Measurements from ENCODE around the gene DGKZ. TPM values are rescaled to one million over a fixed set of nuclear protein-coding genes. Genes with fewer than 3 reads are reported as not detected.
A peak's percentile ranks its signal among the peaks of the same experiment; 100 is the strongest.

The DGKZ gene
- total and polyA plus RNA-seq, 4 donors: 33.3 to 63.2 (median 44.1) TPM

- no peak for ATAC-seq (ENCODE audit: insufficient read depth, low FRiP score)
- TF ChIP-seq CTCF (IDR thresholded peaks at IDR 0.05; ENCODE audit: control extremely low read depth, extremely low read depth): no peak
- no peaks in the 10 kb centered on the region for H3K4me1 ChIP-seq (ENCODE audit: control insufficient read depth in 5 of 5, insufficient read depth in 5 of 5, low read length in 5 of 5)
- 72 to 85% methylated on average over 3 of the region's 3 CpGs for WGBS, 2 donors
- peak in 1 of 3 donors; percentile 38 for DNase-seq
- no peaks in the 10 kb centered on the region for H3K9me3 ChIP-seq (ENCODE audit: control insufficient read depth in 4 of 4, insufficient read depth in 3 of 4, low read length in 3 of 4)
- no peak overlapping the region for H3K27ac ChIP-seq (ENCODE audit: low read depth in 1 of 2, low read length in 1 of 2)
- H3K9ac ChIP-seq (ENCODE audit: insufficient read depth in 1 of 2, low read length in 2 of 2): no peak overlapping the region
- H3K4me3 ChIP-seq: no peak overlapping the region
- no peaks in the 10 kb centered on the region for H3K27me3 ChIP-seq (ENCODE audit: control insufficient read depth in 3 of 3, insufficient read depth in 3 of 3, low read length in 2 of 3)
- peaks cover 0 to 17% (median 7%) of the 10 kb centered on the region in 4 donors for H3K36me3 ChIP-seq (ENCODE audit: control insufficient read depth in 4 of 4, insufficient read depth in 4 of 4, low read length in 4 of 4)
Measured at GRCh38 chr11:46307369-46307768, 39.9 kb upstream of the DGKZ start.

DNA sequence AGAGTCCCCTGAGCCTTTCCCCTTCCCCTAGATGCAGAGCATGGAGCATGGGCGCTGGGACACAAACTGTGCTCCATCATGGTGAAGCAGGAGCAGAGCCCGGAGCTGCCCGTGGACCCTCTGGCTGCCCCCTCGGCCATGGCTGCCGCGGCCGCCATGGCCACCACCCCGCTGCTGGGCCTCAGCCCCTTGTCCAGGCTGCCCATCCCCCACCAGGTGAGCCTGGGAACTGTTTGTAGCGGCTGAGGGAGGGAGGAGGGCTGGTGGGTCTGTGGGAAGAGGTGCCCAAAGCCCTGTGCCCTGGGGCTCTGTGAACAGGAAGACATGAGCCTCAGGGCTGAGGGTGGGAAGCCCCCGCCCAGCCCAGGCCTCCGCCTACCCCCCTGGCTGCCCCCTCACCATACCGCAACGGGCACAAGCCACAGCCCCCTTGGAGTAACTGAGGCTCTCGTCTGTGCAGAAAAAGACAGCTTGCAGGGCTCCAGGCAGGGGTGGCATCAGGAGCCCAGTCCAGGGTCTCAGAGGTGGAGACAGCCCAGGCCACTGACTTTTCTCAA lies 39.4 kb upstream of the DGKZ start:
- H3K4me3 ChIP-seq: no peak overlapping the region
- no peak overlapping the region for H3K27ac ChIP-seq (ENCODE audit: low read depth in 1 of 2, low read length in 1 of 2)
- TF ChIP-seq CTCF (IDR thresholded peaks at IDR 0.05; ENCODE audit: control extremely low read depth, extremely low read depth): no peak
- H3K36me3 ChIP-seq (ENCODE audit: control insufficient read depth in 4 of 4, insufficient read depth in 4 of 4, low read length in 4 of 4): peaks cover 0 to 17% (median 6%) of the 10 kb centered on the region in 4 donors
- H3K27me3 ChIP-seq (ENCODE audit: control insufficient read depth in 3 of 3, insufficient read depth in 3 of 3, low read length in 2 of 3): no peaks in the 10 kb centered on the region
- ATAC-seq (ENCODE audit: insufficient read depth, low FRiP score) (no peak), DNase-seq (no peak)
- 80 to 89% methylated on average over 14 of the region's 14 CpGs for WGBS, 2 donors
- no peaks in the 10 kb centered on the region for H3K4me1 ChIP-seq (ENCODE audit: control insufficient read depth in 5 of 5, insufficient read depth in 5 of 5, low read length in 5 of 5)
- H3K9ac ChIP-seq (ENCODE audit: insufficient read depth in 1 of 2, low read length in 2 of 2): no peak overlapping the region
- H3K9me3 ChIP-seq (ENCODE audit: control insufficient read depth in 4 of 4, insufficient read depth in 3 of 4, low read length in 3 of 4): no peaks in the 10 kb centered on the region

- DNase-seq (peak; percentile 72 to 81 (median 79)), ATAC-seq (ENCODE audit: insufficient read depth, low FRiP score) (peak; percentile 73)
- no peak overlapping the region for H3K9ac ChIP-seq (ENCODE audit: insufficient read depth in 1 of 2, low read length in 2 of 2)
- H3K9me3 ChIP-seq (ENCODE audit: control insufficient read depth in 4 of 4, insufficient read depth in 3 of 4, low read length in 3 of 4): no peaks in the 10 kb centered on the region
- 35 to 39% methylated on average over 12 of the region's 12 CpGs for WGBS, 2 donors
- no peaks in the 10 kb centered on the region for H3K27me3 ChIP-seq (ENCODE audit: control insufficient read depth in 3 of 3, insufficient read depth in 3 of 3, low read length in 2 of 3)
- no peaks in the 10 kb centered on the region for H3K4me1 ChIP-seq (ENCODE audit: control insufficient read depth in 5 of 5, insufficient read depth in 5 of 5, low read length in 5 of 5)
- no peak overlapping the region for H3K27ac ChIP-seq (ENCODE audit: low read depth in 1 of 2, low read length in 1 of 2)
- H3K4me3 ChIP-seq: no peak overlapping the region
- peak; percentile 83 for TF ChIP-seq CTCF (IDR thresholded peaks at IDR 0.05; ENCODE audit: control extremely low read depth, extremely low read depth)
- H3K36me3 ChIP-seq (ENCODE audit: control insufficient read depth in 4 of 4, insufficient read depth in 4 of 4, low read length in 4 of 4): peaks cover 0 to 17% (median 8%) of the 10 kb centered on the region in 4 donors
Measured at GRCh38 chr11:46308631-46309419, 38.4 kb upstream of the DGKZ start.

Data from lung (tissue), 12 donors.